Measurements from ENCODE around the gene SEMA3G.

Gene SEMA3G

DNA sequence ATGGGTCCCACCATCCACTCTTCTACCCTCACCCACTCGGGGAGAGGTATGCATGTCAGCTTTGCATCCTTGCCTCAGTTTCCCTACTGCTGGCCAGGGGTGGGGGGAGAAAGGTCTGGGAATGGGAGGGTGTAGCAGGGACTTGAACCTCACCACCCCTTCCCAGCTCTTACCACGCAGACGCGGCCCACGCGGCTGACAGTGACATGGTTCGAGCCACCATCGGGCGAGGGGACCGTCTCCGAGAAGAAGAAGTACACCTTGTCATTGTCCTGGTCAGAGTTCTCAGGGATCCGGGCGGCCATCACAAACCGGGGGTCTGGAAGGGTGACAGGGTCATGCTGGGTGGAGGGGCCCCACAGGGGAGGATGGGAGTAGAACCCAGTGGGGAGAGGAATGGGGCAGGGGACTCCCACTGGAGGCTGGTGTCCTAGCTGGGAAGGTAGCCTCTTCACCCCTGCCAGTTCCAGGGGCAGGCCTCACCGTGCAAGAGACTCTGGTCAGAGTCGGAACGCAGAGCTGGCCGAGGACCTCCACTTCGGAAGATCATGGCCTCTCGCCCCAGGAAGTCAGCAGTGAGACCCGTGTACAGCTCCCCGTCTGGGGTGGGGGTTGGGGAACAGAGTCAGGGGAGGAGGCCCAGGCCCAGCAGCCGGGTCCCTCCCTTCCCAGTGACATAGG lies 3.7 kb downstream of the SEMA3G start:
- H3K27me3 ChIP-seq (ENCODE audit: control insufficient read depth in 1 of 2, insufficient read depth in 2 of 2, low read length in 2 of 2) = no peaks in the 10 kb centered on the region
- H3K9ac ChIP-seq (ENCODE audit: low read length) = no peak overlapping the region
- no peak overlapping the region for H3K27ac ChIP-seq (ENCODE audit: low read depth, low read length)
- no peak overlapping the region for H3K4me3 ChIP-seq (ENCODE audit: low read depth in 1 of 2, low read length in 2 of 2)
- no peaks in the 10 kb centered on the region for H3K9me3 ChIP-seq (ENCODE audit: low read length)
- no peaks in the 10 kb centered on the region for H3K36me3 ChIP-seq (ENCODE audit: insufficient read depth, low read length)
- H3K4me1 ChIP-seq (ENCODE audit: insufficient read depth, low read length) = peaks cover 8% of the 10 kb centered on the region

- H3K27ac ChIP-seq (ENCODE audit: low read depth, low read length) = no peak overlapping the region
Measured at GRCh38 chr3:52440671-52441070, 4.2 kb downstream of the SEMA3G start.

DNA sequence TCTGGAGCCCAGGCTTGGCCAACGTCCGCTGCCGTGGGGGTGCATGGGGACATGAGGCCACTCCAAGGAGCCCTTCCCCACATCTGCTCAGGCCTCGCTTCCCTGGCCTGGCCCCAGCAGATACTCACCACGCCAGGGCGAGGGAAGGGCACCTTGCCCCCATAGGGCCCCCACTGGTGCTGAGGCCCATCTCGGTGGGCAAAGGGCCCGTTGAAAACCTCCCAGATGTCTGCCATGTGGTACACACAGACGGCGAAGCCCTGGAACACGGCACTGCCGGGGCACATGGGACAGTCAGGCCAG lies 4.7 kb downstream of the SEMA3G start:
- H3K36me3 ChIP-seq (ENCODE audit: insufficient read depth, low read length) = no peaks in the 10 kb centered on the region
- H3K27me3 ChIP-seq (ENCODE audit: control insufficient read depth in 1 of 2, insufficient read depth in 2 of 2, low read length in 2 of 2) = no peaks in the 10 kb centered on the region
- no peak overlapping the region for H3K9ac ChIP-seq (ENCODE audit: low read length)
- H3K4me1 ChIP-seq (ENCODE audit: insufficient read depth, low read length) = peaks cover 2% of the 10 kb centered on the region
- H3K4me3 ChIP-seq (ENCODE audit: low read depth in 1 of 2, low read length in 2 of 2) = no peak overlapping the region
- H3K9me3 ChIP-seq (ENCODE audit: low read length) = no peaks in the 10 kb centered on the region
- no peak overlapping the region for H3K27ac ChIP-seq (ENCODE audit: low read depth, low read length)

More at GRCh38 chr3:52440671-52441070, 4.2 kb downstream of the SEMA3G start:
- H3K4me1 ChIP-seq (ENCODE audit: insufficient read depth, low read length) = peaks cover 7% of the 10 kb centered on the region
- H3K36me3 ChIP-seq (ENCODE audit: insufficient read depth, low read length) = no peaks in the 10 kb centered on the region
- H3K27me3 ChIP-seq (ENCODE audit: control insufficient read depth in 1 of 2, insufficient read depth in 2 of 2, low read length in 2 of 2) = no peaks in the 10 kb centered on the region
- H3K9me3 ChIP-seq (ENCODE audit: low read length) = no peaks in the 10 kb centered on the region
- H3K4me3 ChIP-seq (ENCODE audit: low read depth in 1 of 2, low read length in 2 of 2) = no peak overlapping the region
- H3K9ac ChIP-seq (ENCODE audit: low read length) = no peak overlapping the region

- Histone ChIP-seq H3K9me3 (ENCODE audit: low read length) (no peaks in the 10 kb centered on the region), H3K4me1 (ENCODE audit: insufficient read depth, low read length) (no peaks in the 10 kb centered on the region), H3K27me3 (ENCODE audit: control insufficient read depth in 1 of 2, insufficient read depth in 2 of 2, low read length in 2 of 2) (no peaks in the 10 kb centered on the region), H3K4me3 (ENCODE audit: low read depth in 1 of 2, low read length in 2 of 2) (no peak overlapping the region), H3K36me3 (ENCODE audit: insufficient read depth, low read length) (no peaks in the 10 kb centered on the region), H3K9ac (ENCODE audit: low read length) (no peak overlapping the region), H3K27ac (ENCODE audit: low read depth, low read length) (no peak overlapping the region)
Measured at GRCh38 chr3:52439426-52440248, 5.3 kb downstream of the SEMA3G start.

DNA sequence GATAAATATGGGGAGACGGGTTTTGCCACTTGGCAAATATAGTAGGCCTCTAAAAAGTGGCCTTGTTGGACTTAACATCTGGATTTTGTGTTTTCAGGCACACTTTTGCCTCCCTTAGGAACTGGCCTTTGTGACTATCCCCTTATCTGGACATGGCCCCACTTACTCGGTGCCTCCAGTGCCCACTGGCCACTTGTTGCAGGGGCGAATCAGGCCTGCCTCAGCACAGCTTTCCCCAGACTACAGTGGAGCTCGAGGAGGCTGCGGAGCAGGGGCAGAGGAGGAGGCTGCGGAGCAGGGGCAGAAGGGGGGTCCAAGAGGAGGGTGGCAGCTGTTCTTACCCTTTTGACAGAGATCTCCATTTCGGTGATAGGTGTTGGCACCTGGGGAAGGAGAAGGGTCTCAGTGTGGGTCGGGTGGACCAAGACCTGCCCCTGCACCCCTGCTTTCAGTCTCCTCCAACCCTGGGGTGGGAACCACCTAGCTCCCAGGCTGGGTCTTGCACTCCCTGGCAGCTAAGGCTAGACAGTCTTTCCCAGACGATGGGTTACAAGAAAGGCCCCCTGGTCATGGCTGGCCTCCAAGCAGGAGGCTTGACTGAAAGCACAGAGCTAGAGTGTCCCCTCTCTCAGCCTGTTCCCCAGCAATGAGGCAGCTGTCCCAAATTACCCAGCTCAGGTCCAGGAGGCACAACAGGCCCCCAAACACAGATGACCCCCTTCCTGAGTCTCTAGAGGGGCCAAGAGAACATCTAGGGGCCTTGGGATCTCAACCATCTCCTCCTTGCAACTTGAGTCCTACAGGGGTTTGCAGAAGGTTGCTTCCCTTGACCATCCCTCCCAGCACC lies 6.1 kb downstream of the SEMA3G start:
- Histone ChIP-seq H3K36me3 (ENCODE audit: insufficient read depth, low read length) (no peaks in the 10 kb centered on the region), H3K9me3 (ENCODE audit: low read length) (no peaks in the 10 kb centered on the region), H3K27me3 (ENCODE audit: control insufficient read depth in 1 of 2, insufficient read depth in 2 of 2, low read length in 2 of 2) (no peaks in the 10 kb centered on the region), H3K9ac (ENCODE audit: low read length) (no peak overlapping the region), H3K4me3 (ENCODE audit: low read depth in 1 of 2, low read length in 2 of 2) (no peak overlapping the region), H3K27ac (ENCODE audit: low read depth, low read length) (no peak overlapping the region), H3K4me1 (ENCODE audit: insufficient read depth, low read length) (no peaks in the 10 kb centered on the region)

GRCh38 chr3:52438104-52438376 lies 6.9 kb downstream of the SEMA3G start:
- H3K27ac ChIP-seq (ENCODE audit: low read depth, low read length) = no peak overlapping the region
- no peak overlapping the region for H3K4me3 ChIP-seq (ENCODE audit: low read depth in 1 of 2, low read length in 2 of 2)
- H3K36me3 ChIP-seq (ENCODE audit: insufficient read depth, low read length) = no peaks in the 10 kb centered on the region
- no peak overlapping the region for H3K9ac ChIP-seq (ENCODE audit: low read length)
- H3K27me3 ChIP-seq (ENCODE audit: control insufficient read depth in 1 of 2, insufficient read depth in 2 of 2, low read length in 2 of 2) = no peaks in the 10 kb centered on the region
- H3K9me3 ChIP-seq (ENCODE audit: low read length) = no peaks in the 10 kb centered on the region
- no peaks in the 10 kb centered on the region for H3K4me1 ChIP-seq (ENCODE audit: insufficient read depth, low read length)

DNA sequence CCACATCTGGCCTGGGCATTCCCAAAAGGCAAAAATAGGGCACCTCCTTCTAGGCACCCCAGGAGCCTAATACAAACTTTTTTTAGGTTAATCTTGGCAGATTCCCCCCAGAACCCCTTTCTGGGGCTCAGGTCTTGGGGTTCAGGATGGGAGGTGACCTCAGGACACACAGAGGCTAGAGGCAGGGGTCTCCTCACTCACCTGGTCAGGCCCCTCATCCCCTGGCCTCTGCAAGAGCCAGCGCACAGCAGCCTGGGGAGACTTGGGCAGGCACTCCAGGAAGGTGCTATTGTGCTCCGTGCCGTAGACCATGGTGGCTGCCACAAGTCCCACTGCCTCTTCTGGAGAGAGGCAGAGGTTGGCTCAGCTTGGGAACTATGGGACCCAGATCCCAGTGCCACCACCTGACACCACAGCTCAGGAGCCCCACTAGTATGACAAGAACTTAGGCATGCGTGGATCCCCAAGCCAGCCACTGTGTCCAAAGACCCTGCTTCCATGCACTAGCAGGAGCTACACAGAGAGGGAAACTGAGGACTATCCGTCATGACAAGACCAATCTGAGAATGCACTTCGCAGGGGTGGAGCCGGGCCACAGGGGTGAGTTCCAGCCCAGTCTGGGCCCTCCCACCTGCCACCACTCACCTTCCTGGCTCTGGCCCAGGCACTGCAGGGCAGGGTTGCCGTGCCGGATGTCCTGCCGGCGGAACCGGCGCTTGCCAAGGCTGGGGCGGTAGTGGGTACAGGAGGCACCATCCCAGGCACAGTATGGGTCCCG lies 7.4 kb downstream of the SEMA3G start:
- Histone ChIP-seq H3K27ac (ENCODE audit: low read depth, low read length) (no peak overlapping the region), H3K36me3 (ENCODE audit: insufficient read depth, low read length) (no peaks in the 10 kb centered on the region), H3K4me3 (ENCODE audit: low read depth in 1 of 2, low read length in 2 of 2) (no peak overlapping the region), H3K9ac (ENCODE audit: low read length) (no peak overlapping the region), H3K27me3 (ENCODE audit: control insufficient read depth in 1 of 2, insufficient read depth in 2 of 2, low read length in 2 of 2) (no peaks in the 10 kb centered on the region), H3K9me3 (ENCODE audit: low read length) (no peaks in the 10 kb centered on the region), H3K4me1 (ENCODE audit: insufficient read depth, low read length) (no peaks in the 10 kb centered on the region)

- Histone ChIP-seq H3K9ac (ENCODE audit: low read length) (no peak overlapping the region), H3K4me3 (ENCODE audit: low read depth in 1 of 2, low read length in 2 of 2) (no peak overlapping the region), H3K9me3 (ENCODE audit: low read length) (no peaks in the 10 kb centered on the region), H3K36me3 (ENCODE audit: insufficient read depth, low read length) (no peaks in the 10 kb centered on the region), H3K27ac (ENCODE audit: low read depth, low read length) (no peak overlapping the region), H3K4me1 (ENCODE audit: insufficient read depth, low read length) (no peaks in the 10 kb centered on the region), H3K27me3 (ENCODE audit: control insufficient read depth in 1 of 2, insufficient read depth in 2 of 2, low read length in 2 of 2) (no peaks in the 10 kb centered on the region)
Measured at GRCh38 chr3:52436500-52437149, 8.3 kb downstream of the SEMA3G start.

GRCh38 chr3:52435246-52436101 lies 9.4 kb downstream of the SEMA3G start:
- Histone ChIP-seq H3K9me3 (ENCODE audit: low read length) (no peaks in the 10 kb centered on the region), H3K27ac (ENCODE audit: low read depth, low read length) (no peak overlapping the region), H3K4me1 (ENCODE audit: insufficient read depth, low read length) (no peaks in the 10 kb centered on the region), H3K36me3 (ENCODE audit: insufficient read depth, low read length) (no peaks in the 10 kb centered on the region), H3K9ac (ENCODE audit: low read length) (no peak overlapping the region), H3K4me3 (ENCODE audit: low read depth in 1 of 2, low read length in 2 of 2) (no peak overlapping the region), H3K27me3 (ENCODE audit: control insufficient read depth in 1 of 2, insufficient read depth in 2 of 2, low read length in 2 of 2) (no peaks in the 10 kb centered on the region)

DNA sequence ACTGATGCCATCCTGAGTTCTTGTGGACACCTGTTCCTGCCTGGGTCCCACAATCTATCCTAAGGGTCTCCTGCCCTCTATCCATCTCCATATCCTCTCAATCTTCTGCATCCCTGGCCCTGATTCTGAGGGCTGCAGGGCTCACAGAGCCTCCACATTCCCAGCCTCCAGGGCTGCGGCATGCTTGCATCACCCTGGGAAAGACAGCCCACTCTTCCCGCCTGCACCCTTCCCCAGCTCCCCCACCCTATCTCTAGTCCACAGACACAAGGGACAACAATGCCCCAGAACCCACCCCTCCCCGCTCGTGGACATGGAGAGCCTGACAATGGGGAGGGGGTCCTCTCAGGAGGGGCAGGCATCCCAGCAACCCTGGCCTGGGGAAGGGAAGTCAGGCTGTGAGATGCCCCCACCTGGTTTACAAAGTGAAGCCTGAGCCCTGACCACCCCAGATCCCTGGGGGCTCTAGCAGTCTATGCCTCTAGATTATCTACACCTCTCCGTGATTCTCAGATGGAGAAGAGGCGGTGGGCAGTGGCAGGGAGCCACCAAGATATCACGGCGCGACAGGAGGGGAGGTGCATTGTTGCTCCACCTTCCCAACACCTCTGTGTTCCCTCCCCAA lies 10.3 kb downstream of the SEMA3G start:
- Histone ChIP-seq H3K4me3 (ENCODE audit: low read depth in 1 of 2, low read length in 2 of 2) (no peak overlapping the region), H3K27ac (ENCODE audit: low read depth, low read length) (no peak overlapping the region), H3K27me3 (ENCODE audit: control insufficient read depth in 1 of 2, insufficient read depth in 2 of 2, low read length in 2 of 2) (no peaks in the 10 kb centered on the region), H3K36me3 (ENCODE audit: insufficient read depth, low read length) (no peaks in the 10 kb centered on the region), H3K4me1 (ENCODE audit: insufficient read depth, low read length) (no peaks in the 10 kb centered on the region), H3K9me3 (ENCODE audit: low read length) (no peaks in the 10 kb centered on the region), H3K9ac (ENCODE audit: low read length) (no peak overlapping the region)

Data from muscle layer of colon (tissue), 2 donors.